GM06990 (cell line): ENCODE results near the gene PRSS53.

ENCODE experiments used
- DNase-seq: peaks from one replicate; pipeline ENCODE4 v3.0.0-alpha.2; 2011; ENCODE audit not compliant: insufficient read length; ENCODE audit errors: extremely low read depth
- H3K27me3 ChIP-seq: replicated peaks from 2 replicates; pipeline ENCODE4 v1.6.0; 2011; ENCODE audit warnings: low read length; ENCODE audit not compliant: control insufficient read depth, insufficient read depth
- H3K36me3 ChIP-seq: 2 replicates; pipeline ENCODE4 v1.5.1; 2011; ENCODE audit warnings: low read length; ENCODE audit not compliant: control insufficient read depth, insufficient read depth
- H3K4me3 ChIP-seq: replicated peaks from 2 replicates; pipeline ENCODE4 v1.5.1; 2011; ENCODE audit warnings: low read depth, mild to moderate bottlenecking, control low read depth, low read length
- CTCF ChIP-seq: IDR thresholded peaks from 2 replicates; pipeline ENCODE4 v1.5.1; 2011; ENCODE audit warnings: low read length, control low read depth, mild to moderate bottlenecking, inconsistent platforms; ENCODE audit not compliant: insufficient read depth, poor library complexity, severe bottlenecking

Gene PRSS53

GRCh38 chr16:31055613-31056012 lies 33.1 kb downstream of the PRSS53 start:
- Histone ChIP-seq H3K27me3 (no peaks in the 10 kb centered on the region), H3K36me3 (no peaks in the 10 kb centered on the region; the same call in 1 of the 2 replicates), H3K4me3 (no peak overlapping the region)
- DNase-seq: no peak
- no peak for TF ChIP-seq CTCF

GRCh38 chr16:31052114-31052513 lies 36.6 kb downstream of the PRSS53 start:
- no peak overlapping the region for H3K4me3 ChIP-seq
- H3K36me3 ChIP-seq: no peaks in the 10 kb centered on the region
- TF ChIP-seq CTCF: no peak
- DNase-seq: no peak
- no peaks in the 10 kb centered on the region for H3K27me3 ChIP-seq

GRCh38 chr16:31050280-31051030 lies 38.3 kb downstream of the PRSS53 start:
- H3K36me3 ChIP-seq: no peaks in the 10 kb centered on the region
- H3K27me3 ChIP-seq: no peaks in the 10 kb centered on the region
- DNase-seq: no peak
- no peak overlapping the region for H3K4me3 ChIP-seq
- TF ChIP-seq CTCF: no peak

GRCh38 chr16:31043898-31044481 lies 44.8 kb downstream of the PRSS53 start:
- no peak for TF ChIP-seq CTCF
- DNase-seq: no peak
- H3K27me3 ChIP-seq: no peaks in the 10 kb centered on the region
- peaks cover 17% of the 10 kb centered on the region for H3K36me3 ChIP-seq
- no peak overlapping the region for H3K4me3 ChIP-seq

- H3K27me3 ChIP-seq: no peaks in the 10 kb centered on the region
- no peak for TF ChIP-seq CTCF
- no peak overlapping the region for H3K4me3 ChIP-seq
- no peak for DNase-seq
- peaks cover 22% of the 10 kb centered on the region for H3K36me3 ChIP-seq
These were observed 45.4 kb downstream of the PRSS53 start for GRCh38 chr16:31043352-31043751.
